ENCODE data around the gene CDT1. TPM values are rescaled to one million over a fixed set of nuclear protein-coding genes. Genes with fewer than 3 reads are reported as not detected.

Gene CDT1
- total and polyA plus RNA-seq, 2 experiments from 2014 or later: 5.9 to 11.3 TPM

- no peaks in the 10 kb centered on the region for H3K27me3 ChIP-seq (replicated peaks; ENCODE audit: insufficient read depth)
- H3K79me2 ChIP-seq (ENCODE audit: insufficient read depth): 0 out of 2 replicates have a peak, but pooled peaks cover 13% of the 10 kb centered on the region
- peak overlapping the region; percentile 71 for H3K27ac ChIP-seq
- H3K9ac ChIP-seq: peak overlapping the region; percentile 69
- no peaks in the 10 kb centered on the region for H3K9me3 ChIP-seq (ENCODE audit: low read depth)
- peak; percentile 91 for DNase-seq
- WGBS, 2 experiments (ENCODE audit: low coverage in 1 of 2, low lambda C conversion rate in 2 of 2, missing lambda C conversion rate in 2 of 2): 2 to 4% methylated on average over 10 to 12 of the region's 13 CpGs
- in situ Hi-C loops (cut with MboI): no loop called here
- H4K20me1 ChIP-seq (ENCODE audit: insufficient read depth): no peaks in the 10 kb centered on the region
- peaks cover 10% of the 10 kb centered on the region; the same call in 1 of the 2 replicates for H3F3A ChIP-seq (ENCODE audit: insufficient read depth)
- H3K9me2 ChIP-seq (ENCODE audit: insufficient read depth): no peaks in the 10 kb centered on the region
- TF ChIP-seq EZH2 (IDR thresholded peaks at IDR 0.05; ENCODE audit: insufficient read depth, poor library complexity, severe bottlenecking): no peak
- TF ChIP-seq EZH2phosphoT487 (IDR thresholded peaks at IDR 0.05; ENCODE audit: insufficient read depth, low read depth): no peak
- H2AFZ ChIP-seq: 0 out of 2 replicates have a peak overlapping the region, but pooled peaks have one; percentile 25
- H3K36me3 ChIP-seq (ENCODE audit: low read depth): no peaks in the 10 kb centered on the region
- peaks cover 25% of the 10 kb centered on the region for H3K4me1 ChIP-seq (ENCODE audit: insufficient read depth)
- H3K4me2 ChIP-seq (ENCODE audit: unreplicated experiment): peak overlapping the region; percentile 56
- peak overlapping the region; percentile 39; the same call in 1 of the 2 replicates for H3K4me3 ChIP-seq
Observed at GRCh38 chr16:88792078-88792550, 11.5 kb upstream of the CDT1 start.

- H3K4me2 ChIP-seq (ENCODE audit: unreplicated experiment): peak overlapping the region; percentile 56
- H3K27me3 ChIP-seq (replicated peaks; ENCODE audit: insufficient read depth): no peaks in the 10 kb centered on the region
- H4K20me1 ChIP-seq (ENCODE audit: insufficient read depth): no peaks in the 10 kb centered on the region
- no peaks in the 10 kb centered on the region for H3K36me3 ChIP-seq (ENCODE audit: low read depth)
- TF ChIP-seq EZH2phosphoT487 (IDR thresholded peaks at IDR 0.05; ENCODE audit: insufficient read depth, low read depth): no peak
- TF ChIP-seq EZH2 (IDR thresholded peaks at IDR 0.05; ENCODE audit: insufficient read depth, poor library complexity, severe bottlenecking): no peak
- WGBS, 2 experiments (ENCODE audit: low coverage in 1 of 2, low lambda C conversion rate in 2 of 2, missing lambda C conversion rate in 2 of 2): 79 to 87% methylated on average over 9 to 12 of the region's 12 CpGs
- 0 out of 2 replicates have a peak, but pooled peaks cover 13% of the 10 kb centered on the region for H3K79me2 ChIP-seq (ENCODE audit: insufficient read depth)
- DNase-seq: no peak
- in situ Hi-C loops (cut with MboI): no loop called here
- no peaks in the 10 kb centered on the region for H3K9me2 ChIP-seq (ENCODE audit: insufficient read depth)
- peaks cover 25% of the 10 kb centered on the region for H3K4me1 ChIP-seq (ENCODE audit: insufficient read depth)
- peak overlapping the region; percentile 69 for H3K9ac ChIP-seq
- peaks cover 10% of the 10 kb centered on the region; the same call in 1 of the 2 replicates for H3F3A ChIP-seq (ENCODE audit: insufficient read depth)
- no peak overlapping the region for H2AFZ ChIP-seq
- H3K27ac ChIP-seq: peak overlapping the region; percentile 71
- H3K9me3 ChIP-seq (ENCODE audit: low read depth): no peaks in the 10 kb centered on the region
- 0 out of 2 replicates have a peak overlapping the region, but pooled peaks have one; percentile 39 for H3K4me3 ChIP-seq
Observed at GRCh38 chr16:88792668-88793250, 10.8 kb upstream of the CDT1 start.

- H3F3A ChIP-seq (ENCODE audit: insufficient read depth): peaks cover 10% of the 10 kb centered on the region; the same call in 1 of the 2 replicates
- H3K9me3 ChIP-seq (ENCODE audit: low read depth): no peaks in the 10 kb centered on the region
- no peak overlapping the region for H3K9ac ChIP-seq
- H3K79me2 ChIP-seq (ENCODE audit: insufficient read depth): 0 out of 2 replicates have a peak, but pooled peaks cover 13% of the 10 kb centered on the region
- H3K36me3 ChIP-seq (ENCODE audit: low read depth): no peaks in the 10 kb centered on the region
- H3K4me1 ChIP-seq (ENCODE audit: insufficient read depth): peaks cover 25% of the 10 kb centered on the region
- H3K9me2 ChIP-seq (ENCODE audit: insufficient read depth): no peaks in the 10 kb centered on the region
- DNase-seq: no peak
- no peaks in the 10 kb centered on the region for H3K27me3 ChIP-seq (replicated peaks; ENCODE audit: insufficient read depth)
- 72 to 76% methylated on average over 26 to 32 of the region's 35 CpGs for WGBS, 2 experiments (ENCODE audit: low coverage in 1 of 2, low lambda C conversion rate in 2 of 2, missing lambda C conversion rate in 2 of 2)
- H3K27ac ChIP-seq: no peak overlapping the region
- H4K20me1 ChIP-seq (ENCODE audit: insufficient read depth): no peaks in the 10 kb centered on the region
- H3K4me2 ChIP-seq (ENCODE audit: unreplicated experiment): no peak overlapping the region
- no peak overlapping the region for H3K4me3 ChIP-seq
- in situ Hi-C loops (cut with MboI): no loop called here
- no peak overlapping the region for H2AFZ ChIP-seq
- no peak for TF ChIP-seq EZH2phosphoT487 (IDR thresholded peaks at IDR 0.05; ENCODE audit: insufficient read depth, low read depth)
- no peak for TF ChIP-seq EZH2 (IDR thresholded peaks at IDR 0.05; ENCODE audit: insufficient read depth, poor library complexity, severe bottlenecking)
Observed at GRCh38 chr16:88793251-88793954, 10.2 kb upstream of the CDT1 start.

GRCh38 chr16:88796278-88796677, 7.3 kb upstream of the CDT1 start:
- no peak for DNase-seq
- no CpG with 5 or more reads among the region's 4 CpGs for WGBS, 2 experiments (ENCODE audit: low coverage in 1 of 2, low lambda C conversion rate in 2 of 2, missing lambda C conversion rate in 2 of 2)
- Histone ChIP-seq H3K36me3 (ENCODE audit: low read depth) (no peaks in the 10 kb centered on the region), H3K9me3 (ENCODE audit: low read depth) (no peaks in the 10 kb centered on the region), H3K4me2 (ENCODE audit: unreplicated experiment) (no peak overlapping the region), H3K27me3 (replicated peaks; ENCODE audit: insufficient read depth) (no peaks in the 10 kb centered on the region), H2AFZ (no peak overlapping the region), H3K9ac (no peak overlapping the region), H3K79me2 (ENCODE audit: insufficient read depth) (no peaks in the 10 kb centered on the region), H4K20me1 (ENCODE audit: insufficient read depth) (no peaks in the 10 kb centered on the region), H3K4me3 (no peak overlapping the region), H3K4me1 (ENCODE audit: insufficient read depth) (peaks cover 14% of the 10 kb centered on the region), H3F3A (ENCODE audit: insufficient read depth) (no peaks in the 10 kb centered on the region), H3K27ac (no peak overlapping the region), H3K9me2 (ENCODE audit: insufficient read depth) (no peaks in the 10 kb centered on the region)
- TF ChIP-seq EZH2 (IDR thresholded peaks at IDR 0.05; ENCODE audit: insufficient read depth, poor library complexity, severe bottlenecking) (no peak), EZH2phosphoT487 (IDR thresholded peaks at IDR 0.05; ENCODE audit: insufficient read depth, low read depth) (no peak)
- in situ Hi-C loops (cut with MboI): no loop called here
